Measurements from ENCODE around the gene ENTPD6. TPM values are rescaled to one million over a fixed set of nuclear protein-coding genes. Genes with fewer than 3 reads are reported as not detected.

The ENTPD6 gene
- total RNA-seq, 1 donor from 2014 or later, result 117 TPM

DNA sequence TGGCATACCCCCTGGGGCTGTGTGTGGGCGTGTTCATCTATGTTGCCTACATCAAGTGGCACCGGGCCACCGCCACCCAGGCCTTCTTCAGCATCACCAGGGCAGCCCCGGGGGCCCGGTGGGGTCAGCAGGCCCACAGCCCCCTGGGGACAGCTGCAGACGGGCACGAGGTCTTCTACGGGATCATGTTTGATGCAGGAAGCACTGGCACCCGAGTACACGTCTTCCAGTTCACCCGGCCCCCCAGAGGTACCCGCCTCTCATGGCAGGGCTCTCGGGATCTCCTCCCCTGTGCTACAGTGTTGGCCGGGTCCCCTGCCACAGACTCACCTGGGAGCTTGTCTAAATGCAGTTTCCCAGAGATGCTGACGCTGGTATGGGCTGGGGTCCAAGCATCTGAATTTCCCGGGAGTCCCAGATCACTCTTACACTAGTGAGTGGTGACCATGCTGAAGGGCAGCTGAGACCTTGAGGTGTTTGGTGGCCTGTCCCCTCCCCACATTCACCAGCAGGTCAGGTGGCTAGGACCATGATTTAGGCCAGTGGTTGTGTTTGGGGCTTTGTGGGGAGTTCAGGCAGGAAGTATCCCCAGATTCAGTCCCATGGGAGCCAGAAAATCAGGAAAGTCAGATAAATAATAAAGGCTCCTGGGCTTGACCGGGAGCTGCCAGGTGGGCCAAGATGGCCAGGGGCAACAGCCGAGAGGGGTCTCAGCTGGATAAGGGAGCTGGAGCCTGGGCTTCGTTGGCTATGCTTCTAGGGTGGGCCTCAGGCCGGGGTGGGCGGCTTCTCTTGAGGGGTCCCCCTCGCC lies 11.8 kb downstream of the ENTPD6 start:
- no peak for DNase-seq (ENCODE audit: low read depth)
- FAIRE-seq, result no peak
- TF ChIP-seq CTCF (IDR thresholded peaks at IDR 0.05; ENCODE audit: insufficient read depth, low read length, severe bottlenecking), result no peak

GRCh38 chr20:25207960-25208534 lies 12.5 kb downstream of the ENTPD6 start:
- peaks cover 16% of the 10 kb centered on the region for H3K36me3 ChIP-seq (ENCODE audit: control insufficient read depth, insufficient read depth, low read length)
- TF ChIP-seq CTCF (IDR thresholded peaks at IDR 0.05; ENCODE audit: insufficient read depth, low read length, severe bottlenecking), result no peak
- H3K4me3 ChIP-seq (ENCODE audit: low read depth, low read length), result no peak overlapping the region
- no peaks in the 10 kb centered on the region for H3K27me3 ChIP-seq (ENCODE audit: control insufficient read depth, insufficient read depth, low read length)
- FAIRE-seq (no peak), DNase-seq (ENCODE audit: low read depth) (no peak)

More for the DNA sequence above, 11.8 kb downstream of the ENTPD6 start:
- Histone ChIP-seq H3K36me3 (ENCODE audit: control insufficient read depth, insufficient read depth, low read length) (peaks cover 14% of the 10 kb centered on the region), H3K4me3 (ENCODE audit: low read depth, low read length) (no peak overlapping the region), H3K27me3 (ENCODE audit: control insufficient read depth, insufficient read depth, low read length) (no peaks in the 10 kb centered on the region)

- FAIRE-seq, result no peak
- no peak for DNase-seq (ENCODE audit: low read depth)
- no peaks in the 10 kb centered on the region for H3K27me3 ChIP-seq (ENCODE audit: control insufficient read depth, insufficient read depth, low read length)
- no peak for TF ChIP-seq CTCF (IDR thresholded peaks at IDR 0.05; ENCODE audit: insufficient read depth, low read length, severe bottlenecking)
- H3K4me3 ChIP-seq (ENCODE audit: low read depth, low read length), result no peak overlapping the region
- peaks cover 22% of the 10 kb centered on the region for H3K36me3 ChIP-seq (ENCODE audit: control insufficient read depth, insufficient read depth, low read length)
Observed at GRCh38 chr20:25209400-25209799, 13.9 kb downstream of the ENTPD6 start.

DNA sequence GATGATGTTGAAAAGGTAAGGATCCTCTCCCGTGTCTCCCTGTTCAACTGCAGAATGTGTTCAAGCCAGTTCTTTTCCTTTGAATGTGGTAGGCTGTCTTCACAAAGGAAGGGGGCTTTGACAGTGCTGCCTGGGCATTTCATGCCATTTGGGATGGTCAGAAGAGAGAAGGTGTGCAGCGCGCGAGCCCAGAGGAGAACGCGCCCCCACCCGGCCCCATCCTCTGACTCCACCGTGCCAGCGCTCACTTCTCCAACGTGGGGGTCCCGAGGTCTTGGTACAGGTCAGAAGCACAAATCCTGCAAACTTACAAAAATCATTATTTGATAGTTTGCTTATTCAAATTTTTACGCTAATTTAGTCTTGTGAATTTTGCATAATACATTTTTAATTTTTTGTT lies 14.4 kb downstream of the ENTPD6 start:
- Histone ChIP-seq H3K27me3 (ENCODE audit: control insufficient read depth, insufficient read depth, low read length) (no peaks in the 10 kb centered on the region), H3K4me3 (ENCODE audit: low read depth, low read length) (no peak overlapping the region), H3K36me3 (ENCODE audit: control insufficient read depth, insufficient read depth, low read length) (peaks cover 24% of the 10 kb centered on the region)
- DNase-seq (ENCODE audit: low read depth), result no peak
- no peak for FAIRE-seq
- TF ChIP-seq CTCF (IDR thresholded peaks at IDR 0.05; ENCODE audit: insufficient read depth, low read length, severe bottlenecking), result no peak

GRCh38 chr20:25211273-25211672 lies 15.8 kb downstream of the ENTPD6 start:
- DNase-seq (ENCODE audit: low read depth) (no peak), FAIRE-seq (no peak)
- TF ChIP-seq CTCF (IDR thresholded peaks at IDR 0.05; ENCODE audit: insufficient read depth, low read length, severe bottlenecking), result no peak
- Histone ChIP-seq H3K36me3 (ENCODE audit: control insufficient read depth, insufficient read depth, low read length) (peaks cover 30% of the 10 kb centered on the region), H3K4me3 (ENCODE audit: low read depth, low read length) (no peak overlapping the region), H3K27me3 (ENCODE audit: control insufficient read depth, insufficient read depth, low read length) (no peaks in the 10 kb centered on the region)

All from bronchial epithelial cell (primary cell).